Activated naive CD8-positive, alpha-beta T cell treated with anti-CD3 and anti-CD28 coated beads, Interleukin-2, amount 50 U/mL, for 16 hours (primary cell): ENCODE measurements around the gene NPHP4.

Experiments used
- DNase-seq: peaks from one replicate; pipeline ENCODE4 v3.0.0-alpha.2; 2020; ENCODE audit warnings: low read depth, low spot score

Gene NPHP4

DNA sequence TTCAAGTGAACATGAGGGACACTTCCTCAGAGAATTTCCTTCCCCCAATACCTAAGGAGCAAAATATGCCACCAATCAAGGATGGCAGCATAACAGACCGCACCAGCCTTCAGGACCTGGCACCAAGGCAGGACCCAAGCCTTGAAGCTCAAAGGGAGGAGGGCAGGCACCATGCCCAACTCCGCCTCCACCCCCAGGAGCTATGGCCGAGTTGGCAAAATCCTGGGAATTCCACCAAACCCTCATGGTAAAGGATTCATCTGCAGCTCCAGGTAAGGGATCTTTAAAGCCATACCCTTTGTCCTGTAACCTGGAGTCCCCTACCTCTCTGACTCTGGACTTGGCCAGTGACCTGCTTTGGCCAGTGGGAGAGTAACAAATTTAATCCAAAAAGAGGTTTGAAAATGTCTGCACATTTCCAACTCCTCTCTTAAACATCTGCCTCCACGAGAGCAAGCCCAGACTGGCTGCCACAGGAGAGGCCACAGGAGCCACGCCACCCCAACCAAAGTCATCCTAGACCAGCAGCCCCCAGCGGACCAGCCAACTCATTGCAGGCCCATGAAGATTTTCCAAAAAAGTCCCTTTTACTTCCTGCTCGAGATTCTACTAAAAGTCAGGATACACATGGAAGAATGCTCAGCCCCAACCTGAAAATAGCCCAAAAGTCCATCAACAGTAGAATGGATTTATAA lies 41.9 kb downstream of the NPHP4 start:
- DNase-seq: no peak

DNA sequence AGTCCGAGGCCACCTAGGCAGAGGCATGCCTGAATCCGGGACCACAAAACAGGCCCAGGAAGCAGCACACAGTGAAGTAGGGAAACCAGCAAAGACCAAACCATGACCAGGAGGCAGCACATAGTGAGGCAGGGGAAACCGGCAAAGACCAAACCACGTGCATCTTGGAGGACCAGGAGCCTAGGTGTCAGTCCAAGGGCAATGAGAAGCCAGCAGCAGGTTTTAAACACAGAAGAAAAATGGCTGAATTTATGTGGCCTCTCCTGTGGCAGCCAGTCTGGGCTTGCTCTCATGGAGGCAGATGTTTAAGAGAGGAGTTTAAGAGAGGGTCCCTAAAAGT lies 42.5 kb downstream of the NPHP4 start:
- DNase-seq: no peak

DNA sequence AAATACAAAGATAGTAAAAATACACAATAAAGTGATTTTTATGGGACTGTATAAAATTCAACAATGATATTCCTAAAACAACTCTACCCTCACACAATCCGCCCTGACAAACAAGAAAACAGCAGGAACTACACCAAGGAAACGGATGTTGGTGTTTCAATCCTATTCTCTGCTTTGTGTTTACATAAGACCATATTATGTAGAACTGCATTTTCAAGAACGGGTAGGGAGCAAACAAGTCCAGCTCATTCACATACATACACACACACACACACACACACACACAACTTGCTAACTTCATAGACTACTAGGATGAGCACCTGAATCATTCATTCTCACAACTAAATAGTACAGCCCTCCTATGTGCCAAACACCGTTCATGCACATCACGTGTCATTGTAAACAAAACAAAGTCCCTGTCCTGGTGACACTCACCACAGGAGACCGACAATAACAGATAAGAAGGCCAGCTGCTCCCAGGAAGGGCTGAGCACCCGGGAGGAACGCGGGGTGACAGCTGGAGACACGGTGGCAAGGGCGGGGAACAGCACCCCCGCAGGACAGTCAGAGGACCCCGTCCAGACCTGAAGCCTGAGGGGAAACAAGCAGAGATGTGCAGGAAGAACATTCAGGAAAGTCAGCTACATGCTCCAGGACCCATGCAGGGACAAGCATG lies 43.0 kb downstream of the NPHP4 start:
- DNase-seq: no peak

DNA sequence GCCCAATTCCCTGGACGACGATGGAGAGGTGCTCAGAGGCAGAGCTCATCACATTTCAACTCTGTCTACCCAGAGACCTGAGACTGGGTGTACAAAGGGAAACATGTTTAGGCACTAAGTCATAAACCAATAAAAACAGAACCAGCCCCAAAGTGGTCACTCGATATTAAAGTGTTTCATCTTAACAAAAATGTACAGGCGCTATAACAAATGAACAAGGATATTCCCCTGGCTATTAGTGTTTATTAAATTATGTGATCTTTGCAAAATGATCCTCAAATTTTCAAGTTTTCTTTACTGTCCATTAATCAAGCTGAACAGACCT lies 43.6 kb downstream of the NPHP4 start:
- DNase-seq: no peak

DNA sequence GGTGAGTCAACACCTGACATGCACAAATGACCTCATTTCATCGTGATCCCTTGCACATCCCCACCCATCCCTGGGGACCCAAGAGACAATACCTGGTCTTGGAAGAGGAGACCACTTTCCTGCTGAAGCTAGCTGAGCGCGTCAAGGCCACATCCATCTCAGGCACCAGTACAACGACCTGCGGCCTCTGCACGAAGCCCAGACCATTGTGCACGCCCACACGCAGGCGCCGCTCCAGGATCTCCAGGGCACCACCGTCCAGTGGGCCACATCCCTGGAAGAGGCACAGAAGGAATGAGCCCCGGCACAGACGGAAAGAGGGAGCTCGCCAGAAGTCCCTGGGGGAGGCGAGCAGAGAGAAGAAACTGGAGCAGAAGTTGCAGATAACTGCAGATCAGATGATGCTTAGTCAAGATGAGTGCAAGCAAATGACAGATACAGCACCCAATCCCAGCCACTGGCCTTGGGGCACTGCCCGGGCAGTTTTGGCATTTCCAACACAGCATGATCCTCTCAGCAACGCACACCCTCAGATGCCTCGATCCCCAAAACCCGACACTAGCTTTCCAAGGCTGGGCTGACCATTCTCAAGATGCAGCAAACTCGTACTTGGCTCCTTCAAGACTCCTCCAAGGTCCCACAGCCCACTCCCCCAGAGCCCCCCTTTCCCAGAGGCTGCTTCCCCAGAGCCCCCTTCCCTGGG lies 44.1 kb downstream of the NPHP4 start:
- DNase-seq: no peak

DNA sequence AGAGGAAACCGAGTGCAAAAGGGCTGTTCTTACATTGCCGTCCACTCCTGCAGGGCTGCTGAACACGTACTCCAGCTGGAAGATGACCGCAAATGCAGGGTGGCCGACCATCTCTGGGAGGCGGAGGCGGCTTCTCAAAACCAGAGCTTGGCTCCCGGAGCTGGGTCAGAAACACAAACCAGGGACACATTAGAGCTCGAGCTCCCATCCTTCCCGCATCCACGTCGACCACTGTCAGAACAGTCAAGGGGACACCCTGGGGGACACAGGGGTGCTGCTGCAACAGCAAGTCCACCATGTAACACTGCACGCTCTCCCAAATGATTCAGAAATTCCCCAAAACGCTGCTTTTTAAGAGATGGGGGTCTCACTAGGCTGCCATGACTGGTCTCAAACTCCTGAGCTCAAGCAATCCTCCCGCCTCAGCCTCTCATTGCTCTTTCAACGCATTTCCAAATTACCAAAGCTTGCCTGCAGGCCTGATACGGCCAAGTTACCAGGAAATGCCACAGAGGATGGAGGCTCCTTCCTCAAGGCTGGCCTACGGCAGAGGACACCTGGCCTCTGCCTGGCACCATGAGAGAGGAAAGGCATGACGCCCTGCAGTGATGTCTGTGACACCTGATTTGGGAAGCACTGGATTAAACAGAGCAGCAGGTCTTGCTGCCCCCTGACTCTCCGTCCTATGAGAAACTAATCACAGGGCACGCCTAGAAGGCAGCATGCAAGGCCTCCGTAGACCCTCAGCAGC lies 45.0 kb downstream of the NPHP4 start:
- DNase-seq: no peak

DNA sequence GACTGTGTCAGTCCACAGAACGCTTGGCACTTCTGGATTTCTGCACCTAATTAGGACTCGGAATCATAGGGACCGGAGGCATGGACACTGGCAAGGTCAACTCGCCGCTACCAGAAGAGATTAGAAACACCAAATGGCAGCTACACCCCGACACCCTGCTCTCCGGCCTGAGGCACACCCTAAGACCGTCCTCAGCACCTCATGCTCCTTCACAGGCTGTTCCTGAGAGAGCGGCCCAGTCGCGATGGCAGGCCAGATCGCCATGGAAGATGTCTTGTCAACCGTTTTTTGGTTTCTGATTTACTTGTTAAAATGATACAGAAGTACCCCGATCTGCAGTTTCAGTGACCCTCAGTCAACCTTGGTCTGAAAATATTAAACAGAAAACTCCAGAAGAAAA lies 46.8 kb downstream of the NPHP4 start:
- no peak for DNase-seq

DNA sequence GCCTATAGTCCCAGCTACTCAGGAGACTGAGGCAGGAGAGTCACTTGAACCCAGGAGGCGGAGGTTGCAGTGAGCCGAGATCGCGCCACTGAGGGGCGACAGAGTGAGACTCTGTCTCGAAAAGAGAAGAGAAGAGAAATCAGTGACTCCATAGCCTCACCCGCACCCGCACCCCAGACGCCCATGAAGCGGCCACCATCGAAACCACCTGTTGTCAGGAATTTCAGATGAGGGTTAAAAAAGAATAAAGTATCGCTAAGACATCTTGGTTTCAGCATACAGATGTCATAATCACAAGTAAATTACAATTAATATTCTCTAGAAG lies 47.4 kb downstream of the NPHP4 start:
- no peak for DNase-seq

DNA sequence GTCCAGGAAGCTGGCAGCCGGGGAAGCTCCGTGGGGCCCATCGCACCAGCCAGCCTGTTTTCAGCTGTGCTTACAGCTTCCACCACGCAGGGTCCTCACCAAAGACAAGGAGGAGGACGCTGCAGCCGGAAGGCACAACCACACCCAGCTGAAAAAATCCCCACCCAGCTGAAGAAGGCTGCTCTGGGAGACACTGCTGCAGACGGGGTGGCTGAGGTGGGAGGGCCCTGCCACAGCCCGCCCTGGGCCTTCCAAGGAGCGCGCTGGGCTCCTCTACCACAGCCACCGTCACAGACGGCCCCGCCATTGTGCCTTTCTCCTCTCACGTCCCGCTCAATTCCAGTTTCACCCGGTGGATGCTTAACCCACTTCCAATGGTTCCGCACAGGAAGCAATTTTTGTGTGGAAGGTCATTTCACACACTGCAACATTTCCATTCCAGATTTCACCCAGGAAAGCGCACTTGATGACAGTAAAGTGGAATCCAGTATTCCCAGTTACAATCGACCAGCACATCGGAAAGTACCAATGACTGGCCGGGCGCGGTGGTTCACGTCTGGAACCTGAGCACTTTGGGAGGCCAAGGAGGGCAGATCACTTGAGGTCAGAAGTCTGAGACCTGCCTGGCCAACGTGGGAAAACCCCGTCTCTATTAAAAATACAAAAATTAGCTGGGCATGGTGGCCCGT lies 47.9 kb downstream of the NPHP4 start:
- DNase-seq: no peak

DNA sequence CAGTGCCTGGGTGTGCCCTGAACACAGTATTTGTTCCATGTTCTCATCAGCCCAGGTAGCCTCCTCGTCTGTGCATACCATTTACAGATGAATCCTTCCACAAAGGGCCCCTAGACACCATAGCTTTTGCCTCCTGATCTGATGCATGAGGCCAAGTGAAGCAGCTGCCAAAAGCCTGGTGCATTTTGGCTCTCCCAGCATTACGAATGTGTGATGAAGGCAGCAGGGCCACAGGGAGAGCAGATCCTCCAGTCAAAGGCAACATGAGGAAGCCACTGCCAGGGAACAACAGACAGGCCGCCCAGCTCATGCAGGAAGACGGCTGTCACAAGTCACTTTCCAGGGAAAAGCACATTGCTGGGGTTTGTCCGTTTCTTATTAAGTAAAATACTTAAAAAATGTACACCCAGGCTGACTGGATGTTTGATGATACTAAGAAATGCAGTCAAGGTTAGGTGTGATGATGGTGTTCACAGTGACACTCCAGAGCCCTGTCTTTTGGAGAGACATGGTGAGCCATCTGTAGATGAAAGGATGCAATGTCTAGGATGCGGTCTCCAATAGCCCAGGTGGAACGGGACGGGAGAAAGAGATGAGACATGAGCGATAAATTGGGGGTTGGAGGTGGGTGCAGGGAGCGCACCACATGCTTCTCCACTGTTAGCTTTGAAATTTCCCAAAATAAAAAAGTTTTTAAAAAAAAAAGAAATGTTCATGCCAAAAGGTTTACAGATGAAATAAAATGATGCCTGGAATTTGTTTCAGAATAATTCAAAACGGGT lies 48.7 kb downstream of the NPHP4 start:
- DNase-seq: no peak

DNA sequence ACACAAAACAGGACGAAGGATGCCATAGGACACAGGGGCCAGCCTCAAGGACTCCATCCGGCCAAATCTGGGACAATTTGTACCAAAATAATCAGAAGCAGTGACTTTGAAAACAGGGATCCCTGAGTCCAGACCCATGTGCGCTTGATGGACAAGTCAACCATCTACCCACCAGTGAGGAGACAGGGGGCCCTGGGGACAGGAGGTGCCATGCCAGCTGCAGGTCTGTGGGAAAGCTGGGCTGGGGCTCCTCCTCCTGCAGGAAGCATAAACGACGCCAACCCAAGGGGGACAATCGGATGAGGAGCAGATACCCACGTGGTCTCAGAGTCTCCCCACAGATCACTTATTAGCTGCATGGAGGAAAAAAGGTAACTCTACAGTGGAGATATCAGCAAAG lies 50.6 kb downstream of the NPHP4 start:
- DNase-seq: no peak

DNA sequence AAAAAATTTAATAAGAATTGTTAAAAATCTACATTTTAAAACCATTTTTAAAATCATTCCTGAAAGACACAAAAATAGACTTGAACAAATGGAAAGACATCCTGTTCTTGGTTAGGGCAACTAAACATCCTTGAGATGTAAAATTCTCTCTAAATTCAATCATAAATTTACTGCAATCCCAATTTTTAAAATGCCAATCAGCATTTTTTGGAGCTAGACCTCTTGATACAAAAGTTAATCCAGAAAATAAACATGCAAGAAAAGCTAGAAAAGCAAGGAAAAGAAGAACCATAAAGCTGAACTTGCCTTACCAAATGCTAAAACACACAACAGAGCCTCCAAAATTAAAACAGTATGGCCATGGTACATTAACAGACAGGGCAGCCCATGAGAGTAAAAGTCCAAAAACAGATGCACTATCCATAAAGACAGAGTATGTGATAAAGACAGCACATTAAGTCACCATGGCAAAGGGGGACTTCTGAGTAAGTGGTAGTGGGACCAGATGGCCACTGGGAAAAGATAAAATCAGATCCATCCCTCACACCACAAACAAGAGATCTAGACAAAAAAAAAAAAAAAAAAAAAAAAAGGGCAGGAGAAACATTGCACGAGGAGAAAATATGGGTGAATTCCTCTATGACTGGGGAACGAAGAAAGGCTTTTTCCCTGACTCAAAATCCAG lies 51.4 kb downstream of the NPHP4 start:
- DNase-seq: no peak

DNA sequence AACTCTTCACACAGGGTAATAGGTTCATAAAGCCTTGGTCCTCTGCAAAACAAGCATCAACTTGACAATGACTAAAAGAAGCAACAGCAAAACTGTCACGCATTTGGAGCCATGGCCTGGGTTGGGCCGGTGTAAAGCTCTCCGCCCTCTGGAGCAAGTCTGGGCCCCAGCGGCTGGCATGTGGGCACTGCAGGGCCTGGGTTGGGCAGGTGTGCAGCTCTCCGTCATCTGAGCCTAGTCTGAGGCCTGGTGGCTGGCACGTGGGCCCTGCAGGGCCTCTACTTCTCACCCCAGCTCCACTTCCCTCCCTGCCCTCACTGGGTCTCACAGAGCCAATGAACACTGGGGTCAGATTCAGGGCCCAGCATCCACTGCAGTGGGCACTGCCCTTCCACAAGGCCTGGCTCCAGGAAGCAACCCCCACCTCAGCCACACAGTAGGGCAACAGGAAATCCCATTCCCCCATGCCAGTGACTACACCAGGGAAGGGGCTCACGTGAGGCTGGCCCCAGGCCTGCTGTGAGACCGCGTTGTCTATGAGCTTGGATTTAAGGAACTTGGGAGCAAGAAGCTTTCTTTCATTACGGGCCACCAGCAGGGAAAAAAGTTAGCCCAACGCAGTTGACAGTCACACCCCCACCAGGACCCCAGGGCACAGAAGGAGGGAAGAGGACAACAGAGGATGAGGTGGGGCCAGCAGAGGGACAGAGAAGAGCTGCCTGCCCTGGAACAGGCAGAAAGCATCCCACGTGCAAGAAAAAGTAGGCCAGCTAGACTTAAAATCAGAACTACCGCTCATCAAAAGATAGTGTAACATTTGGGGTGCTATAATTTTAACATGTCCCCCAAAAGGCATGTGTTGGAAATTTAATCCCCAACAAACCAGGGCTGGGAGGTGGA lies 52.7 kb downstream of the NPHP4 start:
- DNase-seq: no peak

DNA sequence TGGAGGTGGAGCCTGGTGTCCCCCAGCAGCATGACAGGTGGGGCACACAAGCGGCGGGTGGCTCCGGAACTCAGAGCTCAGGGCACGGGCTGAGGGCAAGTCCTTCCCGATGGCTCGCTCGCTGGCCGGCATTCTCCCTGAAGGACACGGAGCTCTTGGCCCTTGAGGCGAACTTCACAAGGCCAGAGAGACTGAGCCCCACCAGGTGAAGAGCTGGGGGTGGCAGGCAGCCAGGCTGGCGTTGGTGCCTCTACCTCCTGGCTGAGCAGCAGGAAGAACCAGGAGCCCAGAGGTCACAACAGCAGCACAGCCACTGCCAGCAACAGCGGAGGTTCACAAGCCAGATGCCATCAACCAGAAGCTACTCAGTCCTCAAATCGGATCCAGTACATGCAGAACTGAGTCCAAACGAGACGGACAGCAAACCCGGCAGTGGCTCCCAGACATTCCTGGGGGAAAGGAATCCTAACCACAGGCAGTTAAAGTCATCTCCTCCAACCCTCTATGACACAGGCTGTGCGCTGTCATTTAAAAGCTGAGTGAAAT lies 54.1 kb downstream of the NPHP4 start:
- no peak for DNase-seq

DNA sequence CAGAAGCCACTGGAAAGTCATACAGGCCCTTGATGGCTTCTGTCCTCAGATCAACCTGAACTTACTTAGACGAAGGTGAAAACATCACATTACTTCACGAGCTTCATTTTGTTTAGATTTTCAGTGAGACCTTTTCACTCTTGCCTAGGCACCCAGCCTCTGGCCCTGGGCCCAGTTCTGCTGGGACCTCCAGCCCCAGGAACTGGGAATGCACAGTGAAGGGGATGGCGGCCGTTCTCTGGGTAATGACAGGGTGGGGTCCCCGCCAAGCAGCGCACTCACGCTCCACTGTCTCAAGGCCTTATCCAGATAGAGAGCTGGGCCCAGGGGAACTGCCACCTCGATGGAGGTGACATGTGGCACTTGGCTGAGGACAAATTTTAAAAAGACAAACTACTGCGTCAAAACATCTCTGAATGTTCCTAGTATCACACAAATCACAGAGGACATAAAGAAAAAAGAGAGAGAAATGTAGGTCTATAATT lies 54.8 kb downstream of the NPHP4 start:
- DNase-seq: no peak

DNA sequence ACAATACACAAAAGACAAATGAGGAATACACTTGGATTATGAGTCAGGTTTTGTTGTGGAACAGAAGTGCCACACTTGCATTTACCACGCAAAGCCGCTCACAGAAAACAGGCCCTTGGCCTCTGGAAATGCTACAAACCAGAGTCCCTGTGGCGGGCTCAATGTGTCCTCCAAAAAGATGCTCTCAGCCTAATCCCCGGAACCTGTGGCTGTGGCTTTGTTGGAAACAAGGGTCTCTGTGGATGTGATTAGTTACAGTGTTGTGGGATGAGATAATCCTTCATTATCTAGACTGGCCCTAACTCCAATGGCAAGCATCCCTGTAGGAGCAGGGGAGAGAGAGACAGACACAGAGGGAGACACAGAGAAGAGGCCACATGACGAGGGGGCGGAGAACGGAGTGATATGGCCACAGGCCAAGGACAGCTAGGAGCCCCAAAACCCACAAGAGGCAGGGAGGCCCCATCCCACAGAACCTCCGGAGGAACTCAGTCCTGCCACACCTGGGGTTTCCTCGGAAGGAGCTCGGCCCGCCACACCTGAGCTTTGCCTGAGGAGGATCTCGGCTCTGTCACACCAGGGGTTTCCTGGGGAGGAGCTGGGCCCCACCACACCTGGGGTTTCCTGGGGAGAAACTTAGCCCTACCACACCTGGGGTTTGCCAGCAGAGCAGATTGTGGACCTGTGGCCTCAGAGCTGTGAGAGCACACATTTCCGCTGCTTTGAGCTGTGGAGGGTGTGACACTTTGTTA lies 55.4 kb downstream of the NPHP4 start:
- no peak for DNase-seq

DNA sequence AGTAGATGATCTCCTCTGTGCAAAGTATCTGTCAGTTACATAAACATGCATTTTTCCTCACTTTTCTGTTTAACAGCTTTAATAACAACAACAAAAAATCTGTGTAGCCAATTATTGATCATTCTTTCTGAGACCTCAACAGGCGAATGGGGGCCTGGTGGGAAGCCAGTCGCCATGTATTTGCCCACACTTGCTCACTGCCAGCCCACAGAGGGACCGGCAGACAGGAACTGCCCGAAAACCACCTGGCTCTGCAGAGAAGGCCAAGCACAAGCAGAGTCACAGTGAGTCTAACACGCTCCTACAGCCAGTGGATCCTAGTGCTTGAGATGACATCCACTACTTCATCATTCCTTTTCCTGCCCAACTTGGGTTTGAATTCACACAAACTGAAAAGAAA lies 56.1 kb downstream of the NPHP4 start:
- DNase-seq: no peak

DNA sequence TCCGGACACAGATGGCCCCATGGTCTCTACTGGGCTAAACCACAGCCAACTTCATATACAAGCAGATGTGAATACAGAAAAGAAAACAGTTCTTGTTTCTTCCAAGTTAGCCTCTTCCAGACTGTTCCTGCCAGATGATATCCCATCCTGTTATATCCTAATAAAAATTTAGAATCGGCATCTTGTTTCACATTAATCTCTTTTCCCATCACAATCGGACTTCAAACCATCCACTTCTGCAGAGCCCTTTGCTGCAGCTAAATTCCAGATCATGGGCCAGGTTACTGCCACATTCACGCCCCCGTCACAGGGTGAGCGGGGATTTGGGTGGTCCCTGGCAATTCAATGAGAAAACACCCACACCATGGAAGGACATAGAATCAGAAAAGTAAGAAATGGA lies 57.2 kb downstream of the NPHP4 start:
- no peak for DNase-seq
